Measurements from ENCODE around the gene IL1RAP.

DNA sequence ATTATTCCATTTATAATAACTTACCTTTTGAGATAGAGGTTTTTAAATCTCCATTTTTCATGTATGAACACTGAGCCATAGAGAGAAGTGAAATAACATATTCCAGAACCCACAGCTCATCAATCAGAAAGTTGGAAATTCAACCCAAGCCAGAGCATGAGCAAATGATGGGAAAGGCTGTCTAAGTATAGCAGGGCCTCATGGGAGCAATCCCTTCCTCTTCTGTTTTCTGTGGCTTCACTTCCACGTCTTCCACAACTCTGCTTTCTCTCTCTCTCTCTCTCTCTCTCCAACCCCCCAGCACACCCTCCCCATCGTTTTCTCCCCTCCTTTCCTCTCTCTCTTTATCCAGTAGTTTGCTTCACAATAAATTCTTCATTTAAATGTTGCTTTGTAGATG, 14.8 kb upstream of the IL1RAP start:
- TF ChIP-seq, protein P1, sequence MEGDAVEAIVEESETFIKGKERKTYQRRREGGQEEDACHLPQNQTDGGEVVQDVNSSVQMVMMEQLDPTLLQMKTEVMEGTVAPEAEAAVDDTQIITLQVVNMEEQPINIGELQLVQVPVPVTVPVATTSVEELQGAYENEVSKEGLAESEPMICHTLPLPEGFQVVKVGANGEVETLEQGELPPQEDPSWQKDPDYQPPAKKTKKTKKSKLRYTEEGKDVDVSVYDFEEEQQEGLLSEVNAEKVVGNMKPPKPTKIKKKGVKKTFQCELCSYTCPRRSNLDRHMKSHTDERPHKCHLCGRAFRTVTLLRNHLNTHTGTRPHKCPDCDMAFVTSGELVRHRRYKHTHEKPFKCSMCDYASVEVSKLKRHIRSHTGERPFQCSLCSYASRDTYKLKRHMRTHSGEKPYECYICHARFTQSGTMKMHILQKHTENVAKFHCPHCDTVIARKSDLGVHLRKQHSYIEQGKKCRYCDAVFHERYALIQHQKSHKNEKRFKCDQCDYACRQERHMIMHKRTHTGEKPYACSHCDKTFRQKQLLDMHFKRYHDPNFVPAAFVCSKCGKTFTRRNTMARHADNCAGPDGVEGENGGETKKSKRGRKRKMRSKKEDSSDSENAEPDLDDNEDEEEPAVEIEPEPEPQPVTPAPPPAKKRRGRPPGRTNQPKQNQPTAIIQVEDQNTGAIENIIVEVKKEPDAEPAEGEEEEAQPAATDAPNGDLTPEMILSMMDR (IDR thresholded peaks at IDR 0.05), result no peak
- no peak for TF ChIP-seq ZFX (IDR thresholded peaks at IDR 0.05; ENCODE audit: borderline replicate concordance)
